Body of pancreas (tissue), 4 donors: ENCODE data around the gene MOAP1. TPM values are rescaled to one million over a fixed set of nuclear protein-coding genes. Genes with fewer than 3 reads are reported as not detected.

Experiments used
- ATAC-seq: fragments of 150-250 bp; one replicate; pipeline ENCODE4 v1.9.1; 2016
- DNase-seq, 4 donors: peaks; one replicate each; pipeline ENCODE4 v3.0.0-alpha.2; 2019
- H3K27ac ChIP-seq, 4 donors: fragments of 200-600 bp; sonication (generic); 1 replicate in 3 of 4; 2 replicates in 1 of 4; pipeline versions ENCODE4 v1.5.1 to v1.6.1; 2016 to 2019; ENCODE audit warnings: mild to moderate bottlenecking in 1 of 4, mixed read lengths in 1 of 4, moderate library complexity in 1 of 4
- H3K27me3 ChIP-seq, 2 donors: fragments of 200-600 bp; sonication (generic); one replicate each; pipeline ENCODE4 v1.6.0; 2016; ENCODE audit warnings: mild to moderate bottlenecking in 1 of 2
- H3K36me3 ChIP-seq, 2 donors: fragments of 200-600 bp; sonication (generic); replicated peaks in 1 of 2; 2 replicates each; pipeline ENCODE4 v1.5.1; 2016; ENCODE audit warnings: low read depth in 2 of 2; ENCODE audit not compliant: insufficient read depth in 1 of 2
- H3K4me1 ChIP-seq: fragments of 200-600 bp; sonication (generic); one replicate; pipeline ENCODE4 v1.6.0; 2016
- H3K4me3 ChIP-seq, 2 donors: fragments of 200-600 bp; sonication (generic); 1 replicate in 1 of 2; 2 replicates in 1 of 2; pipeline ENCODE4 v1.5.1; 2016 to 2019
- H3K9me3 ChIP-seq, 3 donors: fragments of 200-600 bp; sonication (generic); 1 replicate in 2 of 3; 2 replicates in 1 of 3; pipeline ENCODE4 v1.5.1; 2016
- POLR2A ChIP-seq, 3 donors: fragments of 450-650 bp; IDR thresholded peaks; one replicate each; pipeline ENCODE4 v1.6.1; 2016; ENCODE audit warnings: antibody characterized with exemption in 3 of 3, mild to moderate bottlenecking in 2 of 3
- WGBS, 2 donors: methylation state at CpG; one replicate each; pipeline ENCODE4 v1.1.5; 2017; 5-methylcytosine and 5-hydroxymethylcytosine counted together
- intact Hi-C: fragments of 100-400 bp; cut with DNase I; formaldehyde crosslinking; loops from one replicate; pipeline ENCODE4 v1.15.1; 2023
- total RNA-seq, 2 donors: library from RNA; depleted of rRNA; stranded (reverse); fragments of >200 nt; gene quantifications; one replicate each; pipeline ENCODE4 v1.1.0, GENCODE V29; 2016
- TF ChIP-seq, protein P1 (sequence below), 7 experiments: fragments of 450-650 bp in 4 of 7; fragments of 200-600 bp in 3 of 7; sonication (generic) in 3 of 7; IDR thresholded peaks; one replicate each; pipeline ENCODE4 v1.5.1; 2016 to 2019; ENCODE audit warnings: antibody characterized with exemption in 7 of 7

Gene MOAP1
- total RNA-seq, 2 donors from 2014 or later, result 10.2 to 17.9 TPM

DNA sequence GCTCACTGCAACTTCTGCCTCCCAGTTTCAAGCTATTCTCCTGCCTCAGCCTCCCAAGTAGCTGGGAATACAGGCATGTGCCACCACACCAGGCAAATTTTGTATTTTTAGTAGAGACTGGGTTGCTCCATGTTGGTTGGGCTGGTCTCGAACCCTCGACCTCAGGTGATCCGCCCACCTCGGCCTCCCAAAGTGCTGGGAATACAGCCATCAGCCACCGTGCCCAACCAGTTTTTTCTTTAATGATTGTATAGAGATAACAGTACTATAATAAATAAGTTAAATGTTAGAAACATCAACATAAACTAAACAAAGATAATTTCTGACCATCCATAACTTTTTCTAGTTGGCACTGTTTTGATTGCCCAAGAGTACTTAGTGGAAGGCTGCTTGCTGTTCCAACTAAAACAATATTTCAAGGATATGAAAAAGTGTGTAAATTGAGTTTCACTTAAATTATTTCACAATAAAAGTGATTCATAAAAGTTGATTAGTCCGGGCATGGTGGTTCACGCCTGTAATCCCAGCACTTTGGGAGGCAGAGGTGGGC is 16.5 kb upstream of the MOAP1 start:
- ATAC-seq, result no peak
- Histone ChIP-seq H3K9me3 (no peaks in the 10 kb centered on the region), H3K27ac (no peak overlapping the region), H3K36me3 (no peaks in the 10 kb centered on the region), H3K4me1 (peaks cover 28% of the 10 kb centered on the region), H3K4me3 (no peak overlapping the region), H3K27me3 (no peaks in the 10 kb centered on the region)
- WGBS, 2 donors, result 53 to 58% methylated on average over 7 of the region's 7 CpGs
- no peak for DNase-seq
- TF ChIP-seq, protein P1, sequence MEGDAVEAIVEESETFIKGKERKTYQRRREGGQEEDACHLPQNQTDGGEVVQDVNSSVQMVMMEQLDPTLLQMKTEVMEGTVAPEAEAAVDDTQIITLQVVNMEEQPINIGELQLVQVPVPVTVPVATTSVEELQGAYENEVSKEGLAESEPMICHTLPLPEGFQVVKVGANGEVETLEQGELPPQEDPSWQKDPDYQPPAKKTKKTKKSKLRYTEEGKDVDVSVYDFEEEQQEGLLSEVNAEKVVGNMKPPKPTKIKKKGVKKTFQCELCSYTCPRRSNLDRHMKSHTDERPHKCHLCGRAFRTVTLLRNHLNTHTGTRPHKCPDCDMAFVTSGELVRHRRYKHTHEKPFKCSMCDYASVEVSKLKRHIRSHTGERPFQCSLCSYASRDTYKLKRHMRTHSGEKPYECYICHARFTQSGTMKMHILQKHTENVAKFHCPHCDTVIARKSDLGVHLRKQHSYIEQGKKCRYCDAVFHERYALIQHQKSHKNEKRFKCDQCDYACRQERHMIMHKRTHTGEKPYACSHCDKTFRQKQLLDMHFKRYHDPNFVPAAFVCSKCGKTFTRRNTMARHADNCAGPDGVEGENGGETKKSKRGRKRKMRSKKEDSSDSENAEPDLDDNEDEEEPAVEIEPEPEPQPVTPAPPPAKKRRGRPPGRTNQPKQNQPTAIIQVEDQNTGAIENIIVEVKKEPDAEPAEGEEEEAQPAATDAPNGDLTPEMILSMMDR (IDR thresholded peaks at IDR 0.05), result no peak
- TF ChIP-seq POLR2A (IDR thresholded peaks at IDR 0.05), result no peak
- intact Hi-C loops, result no loop called here

DNA sequence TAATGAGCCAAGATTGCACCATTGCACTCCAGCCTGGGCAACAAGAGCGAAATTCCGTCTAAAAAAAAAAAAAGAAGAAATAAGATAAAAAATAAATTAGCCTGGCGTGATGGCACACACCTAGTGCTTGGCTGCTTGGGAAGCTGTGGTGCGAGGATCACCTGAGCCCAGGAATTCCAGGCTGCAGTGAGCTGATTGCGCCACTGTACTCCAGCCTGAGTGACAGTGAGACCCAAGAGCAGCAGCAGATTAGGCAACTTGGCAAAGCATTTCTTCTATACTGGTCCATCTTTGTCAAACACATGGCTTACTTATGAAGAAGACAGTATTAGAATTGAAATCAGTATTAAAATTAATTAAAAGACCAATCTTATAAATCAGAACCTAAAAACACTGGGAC is 15.9 kb upstream of the MOAP1 start:
- H3K4me1 ChIP-seq, result peaks cover 21% of the 10 kb centered on the region
- H3K4me3 ChIP-seq, result no peak overlapping the region
- no peak overlapping the region for H3K27ac ChIP-seq
- DNase-seq (no peak), ATAC-seq (no peak)
- H3K9me3 ChIP-seq, result no peaks in the 10 kb centered on the region
- H3K36me3 ChIP-seq, result no peaks in the 10 kb centered on the region
- intact Hi-C loops, result no loop called here
- WGBS, 2 donors, result 82 to 90% methylated on average over 5 of the region's 5 CpGs
- no peaks in the 10 kb centered on the region for H3K27me3 ChIP-seq
- TF ChIP-seq POLR2A (IDR thresholded peaks at IDR 0.05), result no peak
- TF ChIP-seq, protein P1 (IDR thresholded peaks at IDR 0.05), result no peak

DNA sequence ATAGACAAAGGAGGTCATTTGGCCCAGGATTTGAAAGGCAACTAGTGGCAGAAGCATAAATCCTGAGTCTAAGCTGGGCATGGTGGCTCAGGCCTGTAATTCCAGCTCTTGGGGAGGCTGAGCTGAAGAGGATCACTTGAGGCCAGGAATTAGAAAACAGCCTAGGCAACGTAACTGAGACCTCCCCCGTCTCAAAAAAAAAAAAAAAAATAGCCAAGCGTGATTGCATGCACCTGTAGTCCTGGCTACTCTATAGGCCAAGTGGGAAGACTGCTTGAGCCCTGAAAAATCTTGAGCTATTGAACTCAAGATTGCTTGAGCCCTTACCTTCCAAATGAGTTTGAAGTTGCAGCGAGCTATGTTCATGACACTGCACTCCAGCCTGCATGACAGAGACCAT is 14.3 kb upstream of the MOAP1 start:
- TF ChIP-seq POLR2A (IDR thresholded peaks at IDR 0.05), result no peak
- TF ChIP-seq, protein P1 (IDR thresholded peaks at IDR 0.05), result no peak
- DNase-seq (no peak), ATAC-seq (no peak)
- no peaks in the 10 kb centered on the region for H3K9me3 ChIP-seq
- intact Hi-C loops, result no loop called here
- no peaks in the 10 kb centered on the region for H3K36me3 ChIP-seq
- no peak overlapping the region for H3K4me3 ChIP-seq
- peaks cover 9% of the 10 kb centered on the region for H3K4me1 ChIP-seq
- 84 to 100% methylated on average over 4 of the region's 4 CpGs for WGBS, 2 donors
- no peak overlapping the region for H3K27ac ChIP-seq
- H3K27me3 ChIP-seq, result no peaks in the 10 kb centered on the region

DNA sequence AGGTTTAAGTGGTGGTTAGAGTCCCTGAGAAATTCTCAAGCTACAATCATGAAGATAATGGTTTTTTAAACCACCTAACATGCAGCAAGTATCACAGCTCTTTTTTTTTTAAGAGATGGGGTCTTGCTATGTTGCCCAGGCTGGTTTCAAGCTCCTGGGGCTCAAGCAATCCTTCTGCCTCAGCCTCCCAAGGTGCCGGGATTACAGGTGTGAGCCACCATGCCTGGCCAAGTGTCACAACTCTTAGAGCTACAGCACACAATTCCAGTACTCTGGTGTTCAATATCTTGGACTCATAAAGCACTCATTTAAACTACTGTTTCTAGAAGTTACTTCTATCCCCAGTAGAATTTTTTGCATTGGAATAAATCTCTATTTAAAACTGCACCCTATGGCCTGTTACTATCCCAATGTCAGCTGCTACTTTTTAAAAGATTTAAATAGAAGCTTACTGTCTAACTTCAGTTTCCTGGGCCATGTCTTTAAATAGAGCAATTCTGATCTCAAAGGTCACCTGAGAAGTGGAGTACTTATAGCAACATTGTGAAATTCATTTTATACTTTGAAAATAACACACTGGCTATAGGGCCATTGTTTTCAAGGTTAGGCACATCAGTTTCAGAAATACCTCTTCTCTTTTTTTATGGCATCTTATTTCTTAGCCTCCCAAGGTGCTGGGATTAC is 10.8 kb upstream of the MOAP1 start:
- ATAC-seq, result no peak
- H3K36me3 ChIP-seq, result no peaks in the 10 kb centered on the region

More for the DNA sequence above, 10.8 kb upstream of the MOAP1 start:
- Histone ChIP-seq H3K4me1 (no peaks in the 10 kb centered on the region), H3K4me3 (no peak overlapping the region), H3K9me3 (no peaks in the 10 kb centered on the region), H3K27me3 (no peaks in the 10 kb centered on the region), H3K27ac (no peak overlapping the region)
- intact Hi-C loops, result no loop called here
- WGBS, 2 donors, result 91 to 100% methylated on average over 1 of the region's 1 CpG
- TF ChIP-seq, protein P1 (IDR thresholded peaks at IDR 0.05), result no peak
- no peak for TF ChIP-seq POLR2A (IDR thresholded peaks at IDR 0.05)
- DNase-seq, result no peak
